HepG2 (cell line): Measurements from ENCODE around the gene ST3GAL2. TPM values are rescaled to one million over a fixed set of nuclear protein-coding genes. Genes with fewer than 3 reads are reported as not detected.

Source experiments
- GABPA ChIP-seq, 2 experiments: IDR thresholded peaks; 2 replicates each; pipeline ENCODE4 v1.6.1; 2011 to 2016; ENCODE audit warnings: low read depth in 2 of 2, low read length in 1 of 2, missing biosample characterization in 1 of 2, missing genetic modification characterization in 1 of 2
- HMGXB4 ChIP-seq, 2 experiments: sonication (generic) in 1 of 2; formaldehyde crosslinking in 1 of 2; IDR thresholded peaks; 2 replicates each; pipeline versions ENCODE4 v1.4.0 to v1.6.1; 2018 to 2020; ENCODE audit warnings: missing genetic modification reagents in 2 of 2, borderline replicate concordance in 1 of 2, low read depth in 1 of 2, mild to moderate bottlenecking in 1 of 2, missing biosample characterization in 1 of 2
- IKZF5 ChIP-seq: IDR thresholded peaks from 2 replicates; pipeline ENCODE4 v1.6.1; 2018; ENCODE audit warnings: missing genetic modification reagents, mild to moderate bottlenecking, missing compliant biosample characterization
- NR2F6 ChIP-seq, 2 experiments: IDR thresholded peaks; 2 replicates each; pipeline ENCODE4 v1.6.1; 2016; ENCODE audit warnings: antibody characterized with exemption in 1 of 2, mild to moderate bottlenecking in 1 of 2
- PAX8 ChIP-seq: sonication (generic); formaldehyde crosslinking; IDR thresholded peaks from 2 replicates; pipeline ENCODE4 v1.8.0; 2022; ENCODE audit warnings: mild to moderate bottlenecking, missing genetic modification reagents, borderline replicate concordance
- RARG ChIP-seq: sonication (generic); formaldehyde crosslinking; IDR thresholded peaks from 2 replicates; pipeline ENCODE4 v1.4.0; 2020; ENCODE audit warnings: low read depth, mild to moderate bottlenecking, missing genetic modification reagents
- RFX3 ChIP-seq: IDR thresholded peaks from 2 replicates; pipeline ENCODE4 v1.6.1; 2016; ENCODE audit warnings: missing biosample characterization, missing genetic modification reagents
- SCMH1 ChIP-seq: sonication (generic); formaldehyde crosslinking; IDR thresholded peaks from 2 replicates; pipeline ENCODE4 v1.9.0; 2021; ENCODE audit warnings: missing genetic modification reagents, mild to moderate bottlenecking, borderline replicate concordance
- SETDB1 ChIP-seq: sonication (generic); formaldehyde crosslinking; IDR thresholded peaks from 2 replicates; pipeline ENCODE4 v1.5.1; 2020; ENCODE audit warnings: missing genetic modification reagents, mild to moderate bottlenecking, borderline replicate concordance
- SKI ChIP-seq: fragments of 450-650 bp; IDR thresholded peaks from one replicate; pipeline ENCODE4 v1.6.1; 2018; ENCODE audit warnings: mild to moderate bottlenecking; ENCODE audit not compliant: partially characterized antibody
- SOX6 ChIP-seq, 2 experiments: fragments of 450-650 bp in 1 of 2; sonication (generic) in 1 of 2; formaldehyde crosslinking in 1 of 2; IDR thresholded peaks; 2 replicates each; pipeline versions ENCODE4 v1.4.0 to v1.6.1; 2017 to 2020; ENCODE audit warnings: antibody characterized with exemption in 1 of 2, mild to moderate bottlenecking in 1 of 2, missing genetic modification reagents in 1 of 2
- TEAD3 ChIP-seq: optimal IDR thresholded peaks from 2 replicates; pipeline ENCODE3; 2016; ENCODE audit warnings: borderline replicate concordance
- ZNF567 ChIP-seq: sonication (generic); formaldehyde crosslinking; IDR thresholded peaks from 2 replicates; pipeline ENCODE4 v1.8.1; 2023; ENCODE audit warnings: mild to moderate bottlenecking, missing genetic modification reagents, borderline replicate concordance
- ZNF646 ChIP-seq: sonication (generic); formaldehyde crosslinking; IDR thresholded peaks from 2 replicates; pipeline ENCODE4 v1.9.0; 2021; ENCODE audit warnings: mild to moderate bottlenecking, missing genetic modification reagents
- ZNF878 ChIP-seq: sonication (generic); formaldehyde crosslinking; IDR thresholded peaks from 2 replicates; pipeline ENCODE4 v1.8.1; 2023; ENCODE audit warnings: mild to moderate bottlenecking, missing genetic modification reagents, moderate library complexity
- ZSCAN29 ChIP-seq: sonication (generic); formaldehyde crosslinking; conservative IDR thresholded peaks from 2 replicates; pipeline ENCODE4 v1.4.0; 2020; ENCODE audit warnings: mild to moderate bottlenecking, missing genetic modification reagents
- polyA plus RNA-seq, 8 experiments: library from polyadenylated mRNA; depleted of rRNA in 3 of 8; stranded (reverse) in 7 of 8; unstranded in 1 of 8; fragments of >200 nt; fragmentation: Illumina TruSeq in 4 of 8; extraction: Trizol in 4 of 8; gene quantifications; 2 replicates each; pipeline versions ENCODE4 v1.2.1 to v1.2.3, GENCODE V29; 2011 to 2016; ENCODE audit warnings: low read depth in 4 of 8, missing spikeins in 1 of 8, mixed read lengths in 1 of 8; ENCODE audit not compliant: insufficient read depth in 1 of 8
- total RNA-seq, 5 experiments: library from RNA; depleted of rRNA; stranded (reverse); fragments of >200 nt; fragmentation: Illumina TruSeq; extraction: Trizol; gene quantifications; 2 replicates each; pipeline ENCODE4 v1.2.3, GENCODE V29; 2016; ENCODE audit warnings: low read depth in 1 of 5
- TF ChIP-seq, protein P1 (sequence below): sonication (generic); formaldehyde crosslinking; IDR thresholded peaks from 2 replicates; pipeline ENCODE4 v1.8.0; 2022; ENCODE audit warnings: missing genetic modification reagents, mild to moderate bottlenecking, moderate library complexity, borderline replicate concordance

The ST3GAL2 gene
- total and polyA plus RNA-seq, 2 of the 13 experiments (the other 11 are each of a cell fraction or from before 2014, with no cell fraction given) = 16.3 to 24.9 TPM

DNA sequence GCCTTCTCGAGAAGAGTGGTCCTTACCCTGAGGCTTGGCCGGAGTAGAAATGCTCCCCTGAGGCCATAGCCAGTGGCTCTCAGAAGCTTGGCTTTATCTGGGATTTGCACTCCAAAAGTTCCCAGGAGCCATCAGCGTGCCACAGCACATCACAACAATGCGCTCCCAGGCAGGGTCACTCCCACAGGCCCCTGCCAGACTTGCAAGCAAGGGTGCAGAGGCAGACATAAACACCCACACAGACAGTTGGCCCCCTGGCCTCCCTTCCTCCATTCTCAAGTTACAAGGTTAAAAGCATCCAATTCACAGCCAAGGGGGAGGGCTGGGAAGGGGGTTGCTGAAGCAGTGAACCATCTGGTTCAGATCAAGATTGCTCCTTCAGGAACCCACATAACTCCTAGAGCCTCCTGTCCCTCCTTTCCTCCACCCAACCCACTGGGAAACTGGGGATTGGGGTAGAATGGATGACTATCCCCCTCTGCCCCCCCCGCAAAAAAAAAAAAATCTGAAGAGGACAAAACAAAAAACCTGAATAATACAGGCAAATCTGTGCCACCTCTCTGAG is 1.8 kb downstream of the ST3GAL2 start (continued):
- no peak for TF ChIP-seq ZNF646 (CRISPR knock-in tag)
- no peak for TF ChIP-seq ZNF567 (CRISPR knock-in tag)
- no peak for TF ChIP-seq SETDB1
- TF ChIP-seq TEAD3 (CRISPR knock-in tag) = peak; percentile 44
- TF ChIP-seq, protein P1, sequence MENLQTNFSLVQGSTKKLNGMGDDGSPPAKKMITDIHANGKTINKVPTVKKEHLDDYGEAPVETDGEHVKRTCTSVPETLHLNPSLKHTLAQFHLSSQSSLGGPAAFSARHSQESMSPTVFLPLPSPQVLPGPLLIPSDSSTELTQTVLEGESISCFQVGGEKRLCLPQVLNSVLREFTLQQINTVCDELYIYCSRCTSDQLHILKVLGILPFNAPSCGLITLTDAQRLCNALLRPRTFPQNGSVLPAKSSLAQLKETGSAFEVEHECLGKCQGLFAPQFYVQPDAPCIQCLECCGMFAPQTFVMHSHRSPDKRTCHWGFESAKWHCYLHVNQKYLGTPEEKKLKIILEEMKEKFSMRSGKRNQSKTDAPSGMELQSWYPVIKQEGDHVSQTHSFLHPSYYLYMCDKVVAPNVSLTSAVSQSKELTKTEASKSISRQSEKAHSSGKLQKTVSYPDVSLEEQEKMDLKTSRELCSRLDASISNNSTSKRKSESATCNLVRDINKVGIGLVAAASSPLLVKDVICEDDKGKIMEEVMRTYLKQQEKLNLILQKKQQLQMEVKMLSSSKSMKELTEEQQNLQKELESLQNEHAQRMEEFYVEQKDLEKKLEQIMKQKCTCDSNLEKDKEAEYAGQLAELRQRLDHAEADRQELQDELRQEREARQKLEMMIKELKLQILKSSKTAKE (CRISPR knock-in tag) = 0 out of 2 replicates have a peak, but pooled peaks have one; percentile 38
- TF ChIP-seq SCMH1 (CRISPR knock-in tag) = no peak
- TF ChIP-seq PAX8 = no peak
- TF ChIP-seq SOX6 (IDR thresholded peaks at IDR 0.05) = no peak
- peak; percentile 36; the same call in 1 of the 2 replicates for TF ChIP-seq SOX6 (CRISPR knock-in tag; IDR thresholded peaks at IDR 0.05)
- no peak for TF ChIP-seq RARG
- no peak for TF ChIP-seq HMGXB4 (CRISPR knock-in tag; IDR thresholded peaks at IDR 0.05; ENCODE audit: borderline replicate concordance in 1 of 2, low read depth in 1 of 2)
- peak; percentile 15 for TF ChIP-seq SKI
- TF ChIP-seq IKZF5 (CRISPR knock-in tag) = no peak
- no peak for TF ChIP-seq ZNF878 (CRISPR knock-in tag)
- TF ChIP-seq RFX3 (CRISPR knock-in tag) = no peak
- no peak for TF ChIP-seq GABPA (IDR thresholded peaks at IDR 0.05; ENCODE audit: low read depth, low read length)
- no peak for TF ChIP-seq GABPA (CRISPR knock-in tag; IDR thresholded peaks at IDR 0.05; ENCODE audit: low read depth)
- 0 out of 2 replicates have a peak, but pooled peaks have one; percentile 13 for TF ChIP-seq NR2F6 (IDR thresholded peaks at IDR 0.05)
- TF ChIP-seq NR2F6 (CRISPR knock-in tag; IDR thresholded peaks at IDR 0.05) = peak; percentile 47; the same call in 1 of the 2 replicates
- TF ChIP-seq ZSCAN29 = no peak
